GM18861 (cell line): ENCODE measurements around the gene C16orf54.
"Not testable (repeated sequence)": the region's sequence is repeated elsewhere in the genome, so short reads cannot be mapped to it uniquely, and the experiment has no call there.

ENCODE experiments used
- ATAC-seq: cut with Tn5 transposase; IDR thresholded peaks from one replicate; pipeline ENCODE4 v1.9.1; 2021; ENCODE audit not compliant: unreplicated experiment

The C16orf54 gene

GRCh38 chr16:29745853-29746345 lies at the start of gene C16orf54:
Gene C16orf54, minus strand, starts transcription at chr16:29745990. Its CDS starts 1,039 bp downstream, at chr16:29744951.
- peak; percentile 80 for ATAC-seq

- ATAC-seq = no peak
These were observed 48.5 kb upstream of the C16orf54 start for GRCh38 chr16:29794231-29794710.

- not testable (repeated sequence) for ATAC-seq
These were observed 47.4 kb upstream of the C16orf54 start for GRCh38 chr16:29793153-29793552.

GRCh38 chr16:29791845-29792807 lies 46.3 kb upstream of the C16orf54 start:
- no peak for ATAC-seq

- no peak for ATAC-seq
These were observed 45.4 kb upstream of the C16orf54 start for GRCh38 chr16:29790949-29791844.

- peak; percentile 81 for ATAC-seq
These were observed 44.6 kb upstream of the C16orf54 start, which contains the start of gene KIF22 for GRCh38 chr16:29790183-29790948. Gene KIF22, plus strand, starts transcription at chr16:29790751. Its CDS starts 9 bp downstream, at chr16:29790760.

- ATAC-seq = peak; percentile 4
These were observed 44.0 kb upstream of the C16orf54 start for GRCh38 chr16:29789775-29790182.

GRCh38 chr16:29787155-29787554 lies 41.4 kb upstream of the C16orf54 start:
- not testable (repeated sequence) for ATAC-seq

GRCh38 chr16:29784901-29785500 lies 39.2 kb upstream of the C16orf54 start:
- ATAC-seq = no peak

GRCh38 chr16:29784157-29784556 lies 38.4 kb upstream of the C16orf54 start:
- no peak for ATAC-seq

- not testable (repeated sequence) for ATAC-seq
These were observed 37.5 kb upstream of the C16orf54 start for GRCh38 chr16:29783094-29783953.

- ATAC-seq = no peak
These were observed 33.7 kb upstream of the C16orf54 start for GRCh38 chr16:29779474-29779873.

GRCh38 chr16:29777576-29778350 lies 32.0 kb upstream of the C16orf54 start, which contains the start of gene ZG16:
Gene ZG16, plus strand, starts transcription at chr16:29778256. Its CDS starts 1,011 bp downstream, at chr16:29779267.
- ATAC-seq = no peak

GRCh38 chr16:29775742-29776408 lies 30.1 kb upstream of the C16orf54 start:
- ATAC-seq = no peak

- no peak for ATAC-seq
These were observed 28.9 kb upstream of the C16orf54 start for GRCh38 chr16:29774730-29775129.

GRCh38 chr16:29772330-29772729 lies 26.5 kb upstream of the C16orf54 start:
- ATAC-seq = not testable (repeated sequence)

GRCh38 chr16:29770250-29770929 lies 24.6 kb upstream of the C16orf54 start:
- ATAC-seq = no peak
